SK-N-SH (cell line): ENCODE data around the gene APRT. TPM values are rescaled to one million over a fixed set of nuclear protein-coding genes. Genes with fewer than 3 reads are reported as not detected.

Experiments used
- CTCF ChIA-PET: fragments of 300-600, 350-600 bp; formaldehyde crosslinking; extraction: SDS; loops from one replicate; lab custom pipeline; 2021; lab: Yijun Ruan, JAX
- POLR2A ChIA-PET: fragments of 350-600 bp; sonication (Branson Sonifier 250); formaldehyde crosslinking; extraction: SDS; loops from one replicate; lab custom pipeline; 2020; ENCODE audit warnings: antibody characterized with exemption, inconsistent platforms; lab: Yijun Ruan, JAX
- DNase-seq: peaks from one replicate; pipeline ENCODE4 v3.0.0; 2012
- H2AFZ ChIP-seq: fragments of 200-600 bp; sonication (generic); 2 replicates; pipeline ENCODE4 v1.8.1; 2016; ENCODE audit warnings: antibody characterized with exemption, mild to moderate bottlenecking, low read depth
- H3F3A ChIP-seq: fragments of 200-600 bp; sonication (generic); replicated peaks from 2 replicates; pipeline ENCODE3; 2016; ENCODE audit warnings: antibody characterized with exemption, mild to moderate bottlenecking; ENCODE audit not compliant: insufficient read depth
- H3K27ac ChIP-seq, 2 experiments: fragments of 200-500 bp in 1 of 2; fragments of 200-600 bp in 1 of 2; sonication (Bioruptor generic) in 1 of 2; sonication (generic), shearing (Covaris generic) in 1 of 2; 2 replicates each; pipeline versions ENCODE4 v1.5.1 to v1.6.1; 2014 to 2016; ENCODE audit warnings: low read depth in 2 of 2, inconsistent platforms in 1 of 2, low read length in 1 of 2, mild to moderate bottlenecking in 1 of 2, mixed read lengths in 1 of 2
- H3K27me3 ChIP-seq: fragments of 200-600 bp; sonication (generic), shearing (Covaris generic); 2 replicates; pipeline ENCODE4 v1.6.1; 2016; ENCODE audit warnings: mixed run types; ENCODE audit not compliant: insufficient read depth
- H3K36me3 ChIP-seq, 2 experiments: fragments of 200-500 bp in 1 of 2; fragments of 200-600 bp in 1 of 2; sonication (Bioruptor generic) in 1 of 2; sonication (generic) in 1 of 2; replicated peaks in 1 of 2; 2 replicates each; pipeline versions ENCODE3 to v1.5.1; 2014 to 2016; ENCODE audit warnings: low read length in 1 of 2, mild to moderate bottlenecking in 1 of 2; ENCODE audit not compliant: insufficient read depth in 2 of 2, control insufficient read depth in 1 of 2
- H3K4me1 ChIP-seq, 2 experiments: fragments of 200-500 bp in 1 of 2; fragments of 200-600 bp in 1 of 2; sonication (Bioruptor generic) in 1 of 2; sonication (generic), shearing (Covaris generic) in 1 of 2; 2 replicates each; pipeline versions ENCODE4 v1.5.1 to v1.6.1; 2014 to 2016; ENCODE audit warnings: low read depth in 1 of 2, low read length in 1 of 2, mixed run types in 1 of 2; ENCODE audit not compliant: insufficient read depth in 2 of 2, control insufficient read depth in 1 of 2
- H3K4me2 ChIP-seq: fragments of 200-600 bp; sonication (generic), shearing (Covaris generic); 2 replicates; pipeline ENCODE4 v1.6.1; 2017; ENCODE audit warnings: mixed run types
- H3K4me3 ChIP-seq, 2 experiments: fragments of 200-500 bp in 1 of 2; fragments of 200-600 bp in 1 of 2; sonication (Bioruptor generic) in 1 of 2; sonication (generic), shearing (Covaris generic) in 1 of 2; 2 replicates each; pipeline versions ENCODE4 v1.5.1 to v1.8.1; 2014 to 2016; ENCODE audit warnings: low read depth in 2 of 2, inconsistent platforms in 1 of 2, low read length in 1 of 2, mild to moderate bottlenecking in 1 of 2, mixed read lengths in 1 of 2, moderate library complexity in 1 of 2
- H3K79me2 ChIP-seq: fragments of 200-600 bp; sonication (generic); 2 replicates; pipeline ENCODE4 v1.8.1; 2017; ENCODE audit warnings: mild to moderate bottlenecking; ENCODE audit not compliant: insufficient read depth
- H3K9ac ChIP-seq: fragments of 200-600 bp; sonication (generic); 2 replicates; pipeline ENCODE4 v1.6.1; 2017; ENCODE audit warnings: mixed run types
- H3K9me2 ChIP-seq: fragments of 200-600 bp; sonication (generic); 2 replicates; pipeline ENCODE4 v1.6.1; 2017; ENCODE audit warnings: mixed run types
- H3K9me3 ChIP-seq: fragments of 200-600 bp; sonication (generic); 2 replicates; pipeline ENCODE4 v1.6.1; 2017; ENCODE audit warnings: mixed run types, mild to moderate bottlenecking, moderate library complexity
- H4K20me1 ChIP-seq: fragments of 200-600 bp; sonication (generic); 2 replicates; pipeline ENCODE4 v1.6.1; 2017; ENCODE audit warnings: mild to moderate bottlenecking, mixed run types; ENCODE audit not compliant: insufficient read depth
- CHD2 ChIP-seq: fragments of 150-350 bp; IDR thresholded peaks from 2 replicates; pipeline ENCODE4 v1.6.1; 2018; ENCODE audit warnings: low read length; ENCODE audit not compliant: partially characterized antibody
- CTCF ChIP-seq: fragments of 200-600 bp; sonication (generic); IDR thresholded peaks from 2 replicates; pipeline ENCODE4 v1.6.1; 2017; ENCODE audit warnings: antibody characterized with exemption, mild to moderate bottlenecking, moderate library complexity
- ELF1 ChIP-seq: IDR thresholded peaks from 2 replicates; pipeline ENCODE4 v1.4.0; 2012
- EZH2phosphoT487 ChIP-seq: fragments of 200-600 bp; sonication (generic); IDR thresholded peaks from 2 replicates; pipeline ENCODE4 v1.6.1; 2017; ENCODE audit warnings: low read depth, mixed run types, mild to moderate bottlenecking, antibody characterized with exemption, moderate library complexity, borderline replicate concordance
- FOSL2 ChIP-seq: IDR thresholded peaks from 2 replicates; pipeline ENCODE4 v1.4.0; 2012; ENCODE audit warnings: low read depth, mild to moderate bottlenecking, moderate library complexity, borderline replicate concordance
- MEF2A ChIP-seq: IDR thresholded peaks from 2 replicates; pipeline ENCODE4 v1.4.0; 2012; ENCODE audit warnings: low read depth, borderline replicate concordance
- NFIC ChIP-seq: IDR thresholded peaks from 2 replicates; pipeline ENCODE4 v1.4.0; 2012; ENCODE audit warnings: borderline replicate concordance
- NRF1 ChIP-seq: IDR thresholded peaks from 2 replicates; pipeline ENCODE4 v1.6.1; 2012; ENCODE audit warnings: low read depth, mild to moderate bottlenecking, low read length
- RAD21 ChIP-seq: IDR thresholded peaks from 2 replicates; pipeline ENCODE4 v1.6.1; 2012; ENCODE audit warnings: mild to moderate bottlenecking, low read length
- RCOR1 ChIP-seq: fragments of 150-350 bp; IDR thresholded peaks from 2 replicates; pipeline ENCODE4 v1.6.1; 2017; ENCODE audit warnings: antibody characterized with exemption, low read length
- RFX5 ChIP-seq: IDR thresholded peaks from 2 replicates; pipeline ENCODE4 v1.6.1; 2012; ENCODE audit warnings: mild to moderate bottlenecking, improper control_type of control experiment, low read length
- SIN3A ChIP-seq: IDR thresholded peaks from 2 replicates; pipeline ENCODE4 v1.6.1; 2012; ENCODE audit warnings: low read depth, mild to moderate bottlenecking, low read length, moderate library complexity, borderline replicate concordance
- SMC3 ChIP-seq: IDR thresholded peaks from 2 replicates; pipeline ENCODE4 v1.6.1; 2012; ENCODE audit warnings: low read depth, low read length, improper control_type of control experiment
- TEAD4 ChIP-seq: IDR thresholded peaks from 2 replicates; pipeline ENCODE4 v1.4.0; 2012; ENCODE audit warnings: mild to moderate bottlenecking, borderline replicate concordance; ENCODE audit not compliant: insufficient read depth
- USF2 ChIP-seq: fragments of 150-350 bp; IDR thresholded peaks from 2 replicates; pipeline ENCODE4 v1.6.1; 2017; ENCODE audit warnings: antibody characterized with exemption, low read length, low read depth, borderline replicate concordance
- YY1 ChIP-seq: IDR thresholded peaks from 2 replicates; pipeline ENCODE4 v1.4.0; 2012; ENCODE audit warnings: low read depth, mild to moderate bottlenecking
- WGBS: methylation state at CpG from one replicate; pipeline ENCODE4 v1.1.6; 2017; ENCODE audit warnings: low lambda C conversion rate; 5-methylcytosine and 5-hydroxymethylcytosine counted together
- polyA plus RNA-seq, 3 experiments: library from polyadenylated mRNA; depleted of rRNA; stranded (reverse); fragments of >200 nt; gene quantifications; 2 replicates each; pipeline ENCODE4 v1.2.3, GENCODE V29; 2012
- TF ChIP-seq, protein P1 (sequence below): IDR thresholded peaks from 2 replicates; pipeline ENCODE4 v1.4.0; 2012; ENCODE audit warnings: low read depth, borderline replicate concordance

APRT gene
- polyA plus RNA-seq, 1 of the 3 experiments (the other 2 are of a cell fraction): 192 TPM

DNA sequence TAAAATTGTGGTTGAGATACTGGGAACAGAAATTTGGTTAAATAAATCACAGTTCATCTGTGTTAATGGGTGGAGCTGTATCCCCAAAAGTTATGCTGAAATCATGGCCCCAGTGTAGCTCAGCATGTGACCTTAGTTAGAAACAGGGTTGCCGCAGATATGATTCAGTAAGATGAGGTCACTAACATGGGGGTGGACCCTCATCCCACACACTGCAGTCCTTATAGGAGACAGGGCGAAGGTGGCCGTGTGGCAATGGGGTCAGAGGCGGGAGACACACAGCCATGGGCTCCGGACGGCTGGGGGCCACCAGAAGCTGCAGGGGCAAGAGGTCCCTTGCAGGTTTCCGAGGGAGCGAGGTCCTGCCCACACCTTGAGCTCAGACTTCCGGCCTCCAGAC, 34.4 kb upstream of the APRT start:
- Histone ChIP-seq H3K9me3 (no peaks in the 10 kb centered on the region), H3K79me2 (no peaks in the 10 kb centered on the region), H3K9me2 (no peaks in the 10 kb centered on the region), H4K20me1 (0 out of 2 replicates have a peak, but pooled peaks cover 3% of the 10 kb centered on the region), H3K27ac (no peak overlapping the region), H3K4me2 (no peak overlapping the region), H3F3A (no peaks in the 10 kb centered on the region), H3K9ac (no peak overlapping the region), H3K4me1 (no peaks in the 10 kb centered on the region), H3K27me3 (no peaks in the 10 kb centered on the region), H2AFZ (no peak overlapping the region), H3K36me3 (peaks cover 0 to 10% of the 10 kb centered on the region in 2 experiments), H3K4me3 (no peak overlapping the region)
- 94% methylated on average over 9 of the region's 9 CpGs for WGBS
- TF ChIP-seq, protein P1, sequence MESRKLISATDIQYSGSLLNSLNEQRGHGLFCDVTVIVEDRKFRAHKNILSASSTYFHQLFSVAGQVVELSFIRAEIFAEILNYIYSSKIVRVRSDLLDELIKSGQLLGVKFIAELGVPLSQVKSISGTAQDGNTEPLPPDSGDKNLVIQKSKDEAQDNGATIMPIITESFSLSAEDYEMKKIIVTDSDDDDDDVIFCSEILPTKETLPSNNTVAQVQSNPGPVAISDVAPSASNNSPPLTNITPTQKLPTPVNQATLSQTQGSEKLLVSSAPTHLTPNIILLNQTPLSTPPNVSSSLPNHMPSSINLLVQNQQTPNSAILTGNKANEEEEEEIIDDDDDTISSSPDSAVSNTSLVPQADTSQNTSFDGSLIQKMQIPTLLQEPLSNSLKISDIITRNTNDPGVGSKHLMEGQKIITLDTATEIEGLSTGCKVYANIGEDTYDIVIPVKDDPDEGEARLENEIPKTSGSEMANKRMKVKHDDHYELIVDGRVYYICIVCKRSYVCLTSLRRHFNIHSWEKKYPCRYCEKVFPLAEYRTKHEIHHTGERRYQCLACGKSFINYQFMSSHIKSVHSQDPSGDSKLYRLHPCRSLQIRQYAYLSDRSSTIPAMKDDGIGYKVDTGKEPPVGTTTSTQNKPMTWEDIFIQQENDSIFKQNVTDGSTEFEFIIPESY: no peak
- TF ChIP-seq FOSL2: no peak
- TF ChIP-seq NFIC: no peak
- DNase-seq: no peak
- CTCF ChIA-PET: interaction anchor here (0.6 to 2.6 kb wide), 2 partner anchors 11 to 30 kb away, joined by 4 to 14 read pairs; partner anchors contain the start of genes GALNS and TRAPPC2L
- POLR2A ChIA-PET: no interaction called here

- CTCF ChIA-PET: no interaction called here
- H4K20me1 ChIP-seq: 0 out of 2 replicates have a peak, but pooled peaks cover 3% of the 10 kb centered on the region
- no peak overlapping the region for H3K27ac ChIP-seq
- POLR2A ChIA-PET: no interaction called here
- H3K4me3 ChIP-seq: no peak overlapping the region
- H3K36me3 ChIP-seq: peaks cover 0 to 18% of the 10 kb centered on the region in 2 experiments
- no peaks in the 10 kb centered on the region for H3F3A ChIP-seq
- DNase-seq: no peak
- H3K4me2 ChIP-seq: no peak overlapping the region
- no peaks in the 10 kb centered on the region for H3K9me2 ChIP-seq
- 87% methylated on average over 9 of the region's 11 CpGs for WGBS
- no peak overlapping the region for H2AFZ ChIP-seq
- no peak for TF ChIP-seq RCOR1
- no peak for TF ChIP-seq SMC3
- TF ChIP-seq CHD2: no peak
- no peaks in the 10 kb centered on the region for H3K9me3 ChIP-seq
- H3K27me3 ChIP-seq: no peaks in the 10 kb centered on the region
- no peaks in the 10 kb centered on the region for H3K79me2 ChIP-seq
- H3K9ac ChIP-seq: no peak overlapping the region
- H3K4me1 ChIP-seq: no peaks in the 10 kb centered on the region
Measured at GRCh38 chr16:88844419-88845036, 32.8 kb upstream of the APRT start.

DNA sequence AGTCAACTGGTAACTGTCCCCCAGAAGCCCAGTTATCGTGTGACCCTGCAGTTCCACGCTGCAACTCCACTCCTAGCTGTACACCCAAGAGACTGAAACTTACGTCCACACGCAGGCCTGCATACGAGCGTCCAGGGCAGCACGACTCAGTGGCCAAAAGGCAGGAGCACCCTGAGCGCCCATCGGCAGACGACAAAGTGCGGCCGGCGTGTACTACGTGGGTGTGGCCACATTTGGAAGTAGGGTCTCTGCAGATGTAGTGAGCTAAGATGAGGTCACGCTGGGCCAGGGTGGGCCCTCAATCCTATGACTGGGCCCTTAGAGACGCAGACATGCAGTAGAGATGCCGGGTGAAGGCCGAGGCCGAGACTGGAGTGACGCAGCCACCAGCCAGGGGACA, 31.5 kb upstream of the APRT start:
- CTCF ChIA-PET: interaction anchor here (1.0 to 1.2 kb wide), 2 partner anchors 14 to 40 kb away, joined by 3 to 4 read pairs; no protein-coding TSS in a partner anchor
- POLR2A ChIA-PET: no interaction called here

More for the DNA sequence above, 31.5 kb upstream of the APRT start:
- Histone ChIP-seq H3F3A (no peaks in the 10 kb centered on the region), H3K79me2 (no peaks in the 10 kb centered on the region), H3K4me1 (no peaks in the 10 kb centered on the region), H3K9me3 (no peaks in the 10 kb centered on the region), H4K20me1 (0 out of 2 replicates have a peak, but pooled peaks cover 3% of the 10 kb centered on the region), H3K9me2 (no peaks in the 10 kb centered on the region), H3K27ac (no peak overlapping the region), H3K9ac (no peak overlapping the region), H3K27me3 (no peaks in the 10 kb centered on the region), H3K4me2 (no peak overlapping the region), H2AFZ (no peak overlapping the region), H3K36me3 (peaks cover 0 to 19% of the 10 kb centered on the region in 2 experiments), H3K4me3 (no peak overlapping the region)
- DNase-seq: no peak
- WGBS: 89% methylated on average over 11 of the region's 20 CpGs
- TF ChIP-seq RFX5 (no peak), CHD2 (no peak), MEF2A (no peak), RCOR1 (no peak), NRF1 (no peak), USF2 (no peak), SIN3A (no peak), ELF1 (no peak), EZH2phosphoT487 (no peak), YY1 (no peak), FOSL2 (no peak), TEAD4 (no peak), RAD21 (no peak), CTCF (no peak), NFIC (no peak)
